PC-9 (cell line): ENCODE results near the gene FRRS1. TPM values are rescaled to one million over a fixed set of nuclear protein-coding genes. Genes with fewer than 3 reads are reported as not detected.
A peak's percentile ranks its signal among the peaks of the same experiment; 100 is the strongest.
"Not testable (repeated sequence)": the region's sequence is repeated elsewhere in the genome, so short reads cannot be mapped to it uniquely, and the experiment has no call there.

ENCODE experiments used
- BruUV-seq: library from RNA; stranded (reverse); fragments of 400-500 nt; replicated peaks from 2 replicates; lab custom pipeline; 2021; lab: Mats Ljungman, UMichigan
- CTCF ChIA-PET: fragments of 300-600 bp; sonication (Branson Sonifier 250); formaldehyde crosslinking; loops from one replicate; lab custom pipeline; 2022; ENCODE audit warnings: antibody characterized with exemption; lab: Charles Lee
- POLR2A ChIA-PET: fragments of 300-600 bp; sonication (Branson Sonifier 250); formaldehyde crosslinking; loops from one replicate; lab custom pipeline; 2022; ENCODE audit warnings: antibody characterized with exemption; ENCODE audit not compliant: unreplicated experiment; lab: Charles Lee
- DNase-seq, 2 experiments: peaks; one replicate each; pipeline versions ENCODE4 v3.0.0 to v3.0.0-alpha.2; 2015 to 2022; ENCODE audit warnings: mixed read lengths in 1 of 2
- H2AFZ ChIP-seq: fragments of 200-600 bp; sonication (generic); 2 replicates; pipeline ENCODE4 v1.8.1; 2017; ENCODE audit warnings: antibody characterized with exemption
- H3F3A ChIP-seq: fragments of 200-600 bp; sonication (generic); 2 replicates; pipeline ENCODE4 v1.8.1; 2017; ENCODE audit warnings: antibody characterized with exemption, mild to moderate bottlenecking, low read depth; ENCODE audit not compliant: insufficient read depth
- H3K27ac ChIP-seq: fragments of 200-600 bp; sonication (generic); 2 replicates; pipeline ENCODE4 v1.6.1; 2016; ENCODE audit warnings: mixed run types
- H3K27me3 ChIP-seq: fragments of 200-600 bp; sonication (generic); 2 replicates; pipeline ENCODE4 v1.6.1; 2016; ENCODE audit warnings: low read depth, mixed run types; ENCODE audit not compliant: insufficient read depth
- H3K36me3 ChIP-seq: fragments of 200-600 bp; sonication (generic); 2 replicates; pipeline ENCODE4 v1.6.1; 2016; ENCODE audit warnings: low read depth, mixed run types
- H3K4me1 ChIP-seq: fragments of 200-600 bp; sonication (generic); replicated peaks from 2 replicates; pipeline ENCODE4 v1.6.1; 2016; ENCODE audit warnings: mixed run types; ENCODE audit not compliant: insufficient read depth
- H3K4me2 ChIP-seq: fragments of 200-600 bp; sonication (generic); 2 replicates; pipeline ENCODE4 v1.6.1; 2017; ENCODE audit warnings: mixed run types
- H3K4me3 ChIP-seq: fragments of 200-600 bp; sonication (generic); 2 replicates; pipeline ENCODE4 v1.6.1; 2016; ENCODE audit warnings: mixed run types
- H3K79me2 ChIP-seq: fragments of 200-600 bp; sonication (generic); 2 replicates; pipeline ENCODE4 v1.6.1; 2017; ENCODE audit warnings: low read depth, mixed run types
- H3K9me2 ChIP-seq: fragments of 200-600 bp; sonication (generic); 2 replicates; pipeline ENCODE4 v1.8.1; 2017; ENCODE audit warnings: mild to moderate bottlenecking; ENCODE audit not compliant: insufficient read depth
- H3K9me3 ChIP-seq: fragments of 200-600 bp; sonication (generic); 2 replicates; pipeline ENCODE4 v1.8.1; 2016; ENCODE audit warnings: low read depth; ENCODE audit not compliant: insufficient read depth
- H4K20me1 ChIP-seq: fragments of 200-600 bp; sonication (generic); 2 replicates; pipeline ENCODE4 v1.8.1; 2017; ENCODE audit not compliant: insufficient read depth
- EZH2 ChIP-seq: fragments of 200-600 bp; sonication (generic); IDR thresholded peaks from 2 replicates; pipeline ENCODE4 v1.8.0; 2017; ENCODE audit warnings: antibody characterized with exemption, low read depth
- intact Hi-C: fragments of 100-400 bp; cut with micrococcal nuclease; formaldehyde crosslinking; loops from one replicate; pipeline ENCODE4 v1.10.0; 2022; ENCODE audit not compliant: unreplicated experiment
- total RNA-seq: library from RNA; stranded (reverse); gene quantifications from 2 replicates; pipeline ENCODE4 v1.2.3, GENCODE V29; 2021
- TF ChIP-seq, protein P1 (sequence below): fragments of 200-600 bp; sonication (generic); conservative IDR thresholded peaks from 2 replicates; pipeline ENCODE4 v1.6.1; 2017; ENCODE audit warnings: mixed run types, antibody characterized with exemption, mild to moderate bottlenecking, moderate library complexity

Gene FRRS1
- total RNA-seq, 1 experiment from 2014 or later: 7.3 TPM

DNA sequence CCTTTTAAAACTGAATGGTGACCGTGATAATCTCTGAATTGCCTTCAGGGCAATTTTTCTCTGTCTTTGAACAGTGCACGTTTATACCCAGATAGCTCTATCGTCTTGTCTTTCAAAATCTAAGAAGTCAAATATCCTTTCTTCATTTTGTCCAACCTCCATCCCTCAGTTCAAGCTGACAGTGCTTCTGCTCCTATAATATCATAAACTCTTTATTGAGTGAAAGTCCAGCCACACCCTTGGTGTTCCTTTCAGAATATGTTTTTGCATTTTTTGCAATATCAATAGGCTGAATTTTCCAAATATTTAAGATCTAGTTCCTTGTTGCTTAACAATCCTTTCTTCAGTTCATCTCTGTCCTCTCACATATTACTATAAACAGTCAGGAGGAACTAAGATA is 35.1 kb upstream of the FRRS1 start:
- DNase-seq: no peak
- POLR2A ChIA-PET: no interaction called here
- CTCF ChIA-PET: no interaction called here
- Histone ChIP-seq H3K9me2 (no peaks in the 10 kb centered on the region), H2AFZ (no peak overlapping the region), H3K4me2 (no peak overlapping the region), H3K4me3 (no peak overlapping the region), H3K27me3 (peaks cover 18% of the 10 kb centered on the region; the same call in 1 of the 2 replicates), H3K79me2 (no peaks in the 10 kb centered on the region), H3K36me3 (no peaks in the 10 kb centered on the region), H3K4me1 (no peaks in the 10 kb centered on the region), H3K9me3 (no peaks in the 10 kb centered on the region), H3K27ac (no peak overlapping the region), H4K20me1 (no peaks in the 10 kb centered on the region), H3F3A (no peaks in the 10 kb centered on the region)
- no TSS peak for BruUV-seq
- intact Hi-C loops: loop anchor here (10.0 kb wide), 1 partner anchor 483 kb away; no protein-coding TSS in a partner anchor
- TF ChIP-seq, protein P1, sequence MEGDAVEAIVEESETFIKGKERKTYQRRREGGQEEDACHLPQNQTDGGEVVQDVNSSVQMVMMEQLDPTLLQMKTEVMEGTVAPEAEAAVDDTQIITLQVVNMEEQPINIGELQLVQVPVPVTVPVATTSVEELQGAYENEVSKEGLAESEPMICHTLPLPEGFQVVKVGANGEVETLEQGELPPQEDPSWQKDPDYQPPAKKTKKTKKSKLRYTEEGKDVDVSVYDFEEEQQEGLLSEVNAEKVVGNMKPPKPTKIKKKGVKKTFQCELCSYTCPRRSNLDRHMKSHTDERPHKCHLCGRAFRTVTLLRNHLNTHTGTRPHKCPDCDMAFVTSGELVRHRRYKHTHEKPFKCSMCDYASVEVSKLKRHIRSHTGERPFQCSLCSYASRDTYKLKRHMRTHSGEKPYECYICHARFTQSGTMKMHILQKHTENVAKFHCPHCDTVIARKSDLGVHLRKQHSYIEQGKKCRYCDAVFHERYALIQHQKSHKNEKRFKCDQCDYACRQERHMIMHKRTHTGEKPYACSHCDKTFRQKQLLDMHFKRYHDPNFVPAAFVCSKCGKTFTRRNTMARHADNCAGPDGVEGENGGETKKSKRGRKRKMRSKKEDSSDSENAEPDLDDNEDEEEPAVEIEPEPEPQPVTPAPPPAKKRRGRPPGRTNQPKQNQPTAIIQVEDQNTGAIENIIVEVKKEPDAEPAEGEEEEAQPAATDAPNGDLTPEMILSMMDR: no peak
- TF ChIP-seq EZH2: no peak

DNA sequence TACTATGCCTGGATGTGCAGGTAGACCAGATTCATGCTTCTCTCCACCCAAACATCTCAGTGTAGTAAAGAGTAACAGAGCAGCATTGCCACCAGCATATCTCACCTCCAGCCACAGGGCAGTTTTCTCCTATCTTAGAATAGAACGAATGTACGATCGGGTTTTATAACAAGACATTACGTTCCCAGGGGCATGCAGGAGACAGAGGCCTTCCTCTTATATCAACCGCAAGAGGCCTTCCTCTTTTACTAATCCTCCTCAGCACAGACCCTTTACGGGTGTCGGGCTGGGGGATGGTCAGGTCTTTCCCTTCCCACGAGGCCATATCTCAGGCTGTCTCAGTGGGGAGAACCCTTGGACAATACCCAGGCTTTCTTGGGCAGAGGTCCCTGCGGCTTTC is 27.4 kb upstream of the FRRS1 start:
- H3K79me2 ChIP-seq, H3F3A ChIP-seq, H4K20me1 ChIP-seq, intact Hi-C loops, BruUV-seq, H3K27me3 ChIP-seq, H3K9me2 ChIP-seq, H3K9me3 ChIP-seq, CTCF ChIA-PET, H2AFZ ChIP-seq, DNase-seq, H3K4me3 ChIP-seq, H3K4me1 ChIP-seq, H3K27ac ChIP-seq, POLR2A ChIA-PET, H3K4me2 ChIP-seq, H3K36me3 ChIP-seq: not testable (repeated sequence)

DNA sequence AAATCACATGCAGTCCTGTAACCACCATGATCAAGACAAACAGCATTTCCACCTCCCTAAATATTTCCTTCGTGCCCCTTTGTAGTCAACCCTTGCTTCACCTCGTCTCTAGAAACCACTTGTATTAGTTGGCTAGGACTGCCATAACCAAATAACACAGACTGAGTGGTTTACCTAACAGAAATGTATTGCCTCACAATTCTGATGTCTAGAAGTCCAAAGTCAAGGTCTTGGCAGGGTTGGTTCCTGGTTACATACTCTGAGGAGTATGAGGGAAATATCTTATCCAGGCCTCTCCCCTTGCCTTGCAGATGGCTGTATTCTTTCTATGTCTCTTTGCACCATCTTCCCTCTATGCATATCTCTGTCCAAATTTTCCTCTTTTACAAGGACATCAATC is 23.3 kb upstream of the FRRS1 start:
- POLR2A ChIA-PET: no interaction called here
- no TSS peak for BruUV-seq

More for the DNA sequence above, 23.3 kb upstream of the FRRS1 start:
- H3K9me3 ChIP-seq: no peaks in the 10 kb centered on the region
- H3F3A ChIP-seq: no peaks in the 10 kb centered on the region
- no peak for TF ChIP-seq EZH2
- TF ChIP-seq, protein P1: no peak
- H3K27ac ChIP-seq: no peak overlapping the region
- no peaks in the 10 kb centered on the region for H3K36me3 ChIP-seq
- H3K4me1 ChIP-seq: no peaks in the 10 kb centered on the region
- H2AFZ ChIP-seq: 0 out of 2 replicates have a peak overlapping the region, but pooled peaks have one; percentile 18
- H3K79me2 ChIP-seq: no peaks in the 10 kb centered on the region
- H3K9me2 ChIP-seq: no peaks in the 10 kb centered on the region
- intact Hi-C loops: no loop called here
- DNase-seq: no peak
- no peaks in the 10 kb centered on the region for H4K20me1 ChIP-seq
- no peak overlapping the region for H3K4me3 ChIP-seq
- CTCF ChIA-PET: no interaction called here
- no peaks in the 10 kb centered on the region for H3K27me3 ChIP-seq
- no peak overlapping the region for H3K4me2 ChIP-seq
